Stimulated activated CD4-positive, alpha-beta T cell treated with anti-CD3 and anti-CD28 coated beads, Interleukin-4, amount 100 ng/mL, for 1 hour (primary cell): ENCODE data around the gene PCTP.

ENCODE experiments used
- DNase-seq: peaks from one replicate; pipeline ENCODE4 v3.0.0-alpha.2; 2020

Gene PCTP

GRCh38 chr17:55727920-55728319 is 22.9 kb upstream of the PCTP start:
- no peak for DNase-seq

GRCh38 chr17:55728361-55728760 is 22.5 kb upstream of the PCTP start:
- no peak for DNase-seq

- no peak for DNase-seq
Measured at GRCh38 chr17:55728833-55729232, 22.0 kb upstream of the PCTP start.

- no peak for DNase-seq
Measured at GRCh38 chr17:55729484-55729883, 21.4 kb upstream of the PCTP start.

- DNase-seq: no peak
Measured at GRCh38 chr17:55730380-55730779, 20.5 kb upstream of the PCTP start.

GRCh38 chr17:55730808-55731207 is 20.0 kb upstream of the PCTP start:
- no peak for DNase-seq

- DNase-seq: no peak
Measured at GRCh38 chr17:55731586-55732250, 19.1 kb upstream of the PCTP start.

- no peak for DNase-seq
Measured at GRCh38 chr17:55734128-55734781, 16.6 kb upstream of the PCTP start.

GRCh38 chr17:55735731-55736405 is 15.0 kb upstream of the PCTP start:
- peak; percentile 7 for DNase-seq

- no peak for DNase-seq
Measured at GRCh38 chr17:55737976-55738501, 12.8 kb upstream of the PCTP start.

GRCh38 chr17:55740511-55741355 is 10.1 kb upstream of the PCTP start:
- DNase-seq: no peak

GRCh38 chr17:55741356-55741700 is 9.5 kb upstream of the PCTP start:
- no peak for DNase-seq

GRCh38 chr17:55742272-55743102 is 8.4 kb upstream of the PCTP start:
- no peak for DNase-seq

- DNase-seq: no peak
Measured at GRCh38 chr17:55743103-55743679, 7.7 kb upstream of the PCTP start.

- DNase-seq: no peak
Measured at GRCh38 chr17:55745258-55745657, 5.6 kb upstream of the PCTP start.

- DNase-seq: no peak
Measured at GRCh38 chr17:55746466-55746865, 4.4 kb upstream of the PCTP start.

GRCh38 chr17:55747209-55747608 is 3.6 kb upstream of the PCTP start:
- DNase-seq: no peak

- DNase-seq: no peak
Measured at GRCh38 chr17:55748841-55749240, 2.0 kb upstream of the PCTP start.

- no peak for DNase-seq
Measured at GRCh38 chr17:55749985-55750384, 866 bp upstream of the PCTP start.

GRCh38 chr17:55751720-55752250 is 934 bp downstream of the PCTP start:
- DNase-seq: no peak

GRCh38 chr17:55756689-55757088 is 5.8 kb downstream of the PCTP start:
- DNase-seq: no peak

- DNase-seq: no peak
Measured at GRCh38 chr17:55757659-55758058, 6.8 kb downstream of the PCTP start.
